Liver (tissue), 3 donors: ENCODE data around the gene MTERF4.

Experiments
- CTCF ChIP-seq: fragments of 150-350 bp; IDR thresholded peaks from 2 replicates; pipeline ENCODE4 v1.5.1; 2017; ENCODE audit warnings: improper control_type of control experiment, low read depth, low read length; ENCODE audit not compliant: missing input control
- EGR1 ChIP-seq, 2 donors: IDR thresholded peaks; 2 replicates each; pipeline ENCODE4 v1.6.1; 2016 to 2018; ENCODE audit warnings: antibody characterized with exemption in 2 of 2, low read depth in 2 of 2
- GABPA ChIP-seq, 2 donors: IDR thresholded peaks in 1 of 2; conservative IDR thresholded peaks in 1 of 2; 2 replicates each; pipeline ENCODE4 v1.6.1; 2016; ENCODE audit warnings: antibody characterized with exemption in 2 of 2, mild to moderate bottlenecking in 1 of 2, moderate library complexity in 1 of 2
- MAX ChIP-seq: IDR thresholded peaks from 2 replicates; pipeline ENCODE4 v1.6.1; 2016; ENCODE audit warnings: antibody characterized with exemption
- NR2F2 ChIP-seq: IDR thresholded peaks from 2 replicates; pipeline ENCODE4 v1.6.1; 2016; ENCODE audit warnings: antibody characterized with exemption
- RAD21 ChIP-seq, 2 donors: IDR thresholded peaks; 2 replicates each; pipeline ENCODE4 v1.6.1; 2016; ENCODE audit warnings: antibody characterized with exemption in 2 of 2, mild to moderate bottlenecking in 2 of 2
- TAF1 ChIP-seq: conservative IDR thresholded peaks from 2 replicates; pipeline ENCODE4 v1.6.1; 2016; ENCODE audit warnings: antibody characterized with exemption, mild to moderate bottlenecking
- ZBTB33 ChIP-seq: IDR thresholded peaks from 2 replicates; pipeline ENCODE4 v1.6.1; 2016; ENCODE audit warnings: antibody characterized with exemption
- donor health status: healthy.
- donor health status: healthy.

- no peak for TF ChIP-seq NR2F2
- TF ChIP-seq MAX = no peak
- no peak for TF ChIP-seq CTCF
- TF ChIP-seq GABPA (IDR thresholded peaks at IDR 0.05 in 1 of 2, conservative IDR thresholded peaks at IDR 0.05 in 1 of 2) = no peak
- TF ChIP-seq RAD21 (IDR thresholded peaks at IDR 0.05) = no peak
- no peak for TF ChIP-seq EGR1 (IDR thresholded peaks at IDR 0.05; ENCODE audit: low read depth in 2 of 2)
- TF ChIP-seq ZBTB33 = no peak
- TF ChIP-seq TAF1 = no peak
These were observed 50.3 kb downstream of the MTERF4 start for GRCh38 chr2:241051578-241052487.
